ENCODE data around the gene HOPX. TPM values are rescaled to one million over a fixed set of nuclear protein-coding genes. Genes with fewer than 3 reads are reported as not detected.
"Not testable (repeated sequence)": the region's sequence is repeated elsewhere in the genome, so short reads cannot be mapped to it uniquely, and the experiment has no call there.

HOPX gene
- total RNA-seq, 1 experiment from 2014 or later, result not detected

DNA sequence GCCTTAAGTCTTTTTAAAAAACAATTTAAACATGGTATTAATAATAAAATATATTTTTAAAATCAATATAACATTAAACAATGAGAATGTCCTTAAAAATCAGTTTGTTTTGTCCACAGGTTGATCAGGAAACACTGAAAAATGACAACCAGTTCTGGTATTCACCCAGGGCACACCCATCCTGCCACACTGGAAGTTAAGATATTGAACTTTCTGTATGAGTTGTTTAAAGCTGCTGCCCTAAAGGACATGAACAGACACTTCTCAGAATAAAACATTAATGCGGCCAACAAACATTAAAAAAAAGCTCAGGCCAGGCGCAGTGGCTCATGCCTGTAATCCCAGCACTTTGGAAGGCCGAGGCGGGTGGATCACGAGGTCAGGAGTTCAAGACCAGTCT is 15.0 kb upstream of the HOPX start:
- H2BK15ac ChIP-seq (ENCODE audit: low read depth, low read length), result no peak overlapping the region
- H3K4me3 Mint-ChIP-seq, result no peak overlapping the region
- WGBS (ENCODE audit: extremely low coverage, insufficient read length, low lambda C conversion rate), result no CpG with 5 or more reads among the region's 5 CpGs

DNA sequence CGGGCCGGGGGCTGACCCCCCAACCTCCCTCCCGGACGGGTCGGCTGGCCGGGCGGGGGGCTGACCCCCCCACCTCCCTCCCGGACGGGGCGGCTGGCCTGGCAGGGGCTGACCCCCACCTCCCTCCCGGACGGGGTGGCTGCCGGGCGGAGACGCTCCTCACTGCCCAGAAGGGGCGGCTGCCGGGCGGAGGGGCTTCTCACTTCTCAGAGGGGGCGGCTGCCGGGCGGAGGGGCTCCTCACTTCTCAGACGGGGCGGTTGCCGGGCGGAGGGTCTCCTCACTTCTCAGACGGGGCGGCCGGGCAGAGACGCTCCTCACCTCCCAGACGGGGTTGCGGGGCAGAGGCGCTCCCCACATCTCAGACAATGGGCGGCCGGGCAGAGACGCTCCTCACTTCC is 12.4 kb upstream of the HOPX start:
- not testable (repeated sequence) for H3K79me1 ChIP-seq (ENCODE audit: insufficient read depth, low read depth, low read length, poor library complexity, severe bottlenecking); H3K4ac ChIP-seq (ENCODE audit: low read depth, low read length); H2BK15ac ChIP-seq (ENCODE audit: low read depth, low read length); H3T11ph ChIP-seq (ENCODE audit: low read length); H3K79me2 ChIP-seq (ENCODE audit: insufficient read depth, low read length); H2BK120ac ChIP-seq (ENCODE audit: low read depth, low read length, poor library complexity, severe bottlenecking); H4K5ac ChIP-seq (ENCODE audit: insufficient read length, low read depth, low read length); H3K18ac ChIP-seq (ENCODE audit: insufficient read length, low read depth, low read length); H3K23me2 ChIP-seq (ENCODE audit: insufficient read length, low read depth, low read length, poor library complexity, severe bottlenecking); H2BK12ac ChIP-seq (ENCODE audit: insufficient read length, low read depth, low read length); H3K27ac Mint-ChIP-seq; H2BK5ac ChIP-seq (ENCODE audit: insufficient read length, low read length); H4K20me1 ChIP-seq (ENCODE audit: control insufficient read depth, insufficient read depth, insufficient read length); H2AFZ ChIP-seq (ENCODE audit: low read length); H3K4me2 ChIP-seq (ENCODE audit: insufficient read depth, insufficient read length, low read length); DNase-seq; H3K9me3 Mint-ChIP-seq; H2AK5ac ChIP-seq (ENCODE audit: insufficient read length, low read length); H3K27ac ChIP-seq (ENCODE audit: insufficient read length, low read depth, low read length); H3K36me3 Mint-ChIP-seq (ENCODE audit: insufficient read depth in 1 of 3, low read depth in 3 of 3); H3K9me3 ChIP-seq (ENCODE audit: control insufficient read depth, low read depth, low read length); H3K56ac ChIP-seq (ENCODE audit: insufficient read length, low read depth, low read length); H3K4me1 ChIP-seq (ENCODE audit: insufficient read depth, low read length); H4K91ac ChIP-seq (ENCODE audit: insufficient read length, low read depth, low read length); H3K9ac ChIP-seq (ENCODE audit: extremely low read depth, insufficient read length, low read length); H3K23ac ChIP-seq (ENCODE audit: insufficient read length, low read depth, low read length); H4K8ac ChIP-seq (replicated peaks; ENCODE audit: insufficient read length, low read depth, low read length); H3K14ac ChIP-seq (ENCODE audit: insufficient read depth, low read length); H3K4me3 Mint-ChIP-seq; H3K27me3 ChIP-seq (ENCODE audit: insufficient read depth, low read length); H2BK20ac ChIP-seq (ENCODE audit: low read depth, low read length, poor library complexity, severe bottlenecking)
- Mint-ChIP-seq H3K4me1 (peaks cover 13 to 26% of the 10 kb centered on the region in 2 experiments), H3K27me3 (ENCODE audit: low read depth) (peaks cover 14% of the 10 kb centered on the region)
- no CpG with 5 or more reads among the region's 35 CpGs for WGBS (ENCODE audit: extremely low coverage, insufficient read length, low lambda C conversion rate)

More for the DNA sequence above, 15.0 kb upstream of the HOPX start:
- Mint-ChIP-seq H3K36me3 (ENCODE audit: insufficient read depth in 1 of 3, low read depth in 3 of 3) (0 out of 7 replicates have a peak, but pooled peaks cover 0 to 4% (median 1%) of the 10 kb centered on the region in 3 experiments), H3K27ac (no peak overlapping the region), H3K4me1 (peaks cover 3 to 7% of the 10 kb centered on the region in 2 experiments), H3K9me3 (peaks cover 4 to 7% of the 10 kb centered on the region in 2 experiments; a peak in 4 of 5 replicates), H3K27me3 (ENCODE audit: low read depth) (peaks cover 21% of the 10 kb centered on the region)
- no peak overlapping the region for H2BK12ac ChIP-seq (ENCODE audit: insufficient read length, low read depth, low read length)
- no peak overlapping the region for H3K9ac ChIP-seq (ENCODE audit: extremely low read depth, insufficient read length, low read length)
- DNase-seq, result no peak
- no peak overlapping the region for H2BK20ac ChIP-seq (ENCODE audit: low read depth, low read length, poor library complexity, severe bottlenecking)
- H3K23ac ChIP-seq (ENCODE audit: insufficient read length, low read depth, low read length), result no peak overlapping the region
- no peaks in the 10 kb centered on the region for H3K79me2 ChIP-seq (ENCODE audit: insufficient read depth, low read length)
- no peaks in the 10 kb centered on the region for H3K27me3 ChIP-seq (ENCODE audit: insufficient read depth, low read length)
- H3K9me3 ChIP-seq (ENCODE audit: control insufficient read depth, low read depth, low read length), result no peaks in the 10 kb centered on the region
- no peak overlapping the region for H3K18ac ChIP-seq (ENCODE audit: insufficient read length, low read depth, low read length)
- H3T11ph ChIP-seq (ENCODE audit: low read length), result no peak overlapping the region
- no peaks in the 10 kb centered on the region for H3K23me2 ChIP-seq (ENCODE audit: insufficient read length, low read depth, low read length, poor library complexity, severe bottlenecking)
- no peak overlapping the region for H4K8ac ChIP-seq (replicated peaks; ENCODE audit: insufficient read length, low read depth, low read length)
- no peaks in the 10 kb centered on the region; the same call in 1 of the 2 replicates for H3K4me1 ChIP-seq (ENCODE audit: insufficient read depth, low read length)
- H2AK5ac ChIP-seq (ENCODE audit: insufficient read length, low read length), result no peak overlapping the region
- no peaks in the 10 kb centered on the region for H3K79me1 ChIP-seq (ENCODE audit: insufficient read depth, low read depth, low read length, poor library complexity, severe bottlenecking)
- H4K91ac ChIP-seq (ENCODE audit: insufficient read length, low read depth, low read length), result no peak overlapping the region
- H3K4ac ChIP-seq (ENCODE audit: low read depth, low read length), result no peak overlapping the region
- no peak overlapping the region for H3K4me2 ChIP-seq (ENCODE audit: insufficient read depth, insufficient read length, low read length)
- no peak overlapping the region for H3K14ac ChIP-seq (ENCODE audit: insufficient read depth, low read length)
- no peak for TF ChIP-seq CTCF (conservative IDR thresholded peaks at IDR 0.05)
- no peak overlapping the region for H4K5ac ChIP-seq (ENCODE audit: insufficient read length, low read depth, low read length)
- no peak overlapping the region for H3K27ac ChIP-seq (ENCODE audit: insufficient read length, low read depth, low read length)
- H2AFZ ChIP-seq (ENCODE audit: low read length), result no peak overlapping the region
- H3K56ac ChIP-seq (ENCODE audit: insufficient read length, low read depth, low read length), result no peak overlapping the region
- H2BK120ac ChIP-seq (ENCODE audit: low read depth, low read length, poor library complexity, severe bottlenecking), result no peak overlapping the region
- no peaks in the 10 kb centered on the region for H4K20me1 ChIP-seq (ENCODE audit: control insufficient read depth, insufficient read depth, insufficient read length)
- no peak overlapping the region for H2BK5ac ChIP-seq (ENCODE audit: insufficient read length, low read length)
